SK-N-SH (cell line): ENCODE data around the gene PIEZO2. TPM values are rescaled to one million over a fixed set of nuclear protein-coding genes. Genes with fewer than 3 reads are reported as not detected.

Experiments
- CTCF ChIA-PET: fragments of 300-600, 350-600 bp; formaldehyde crosslinking; extraction: SDS; loops from one replicate; lab custom pipeline; 2021; lab: Yijun Ruan, JAX
- POLR2A ChIA-PET: fragments of 350-600 bp; sonication (Branson Sonifier 250); formaldehyde crosslinking; extraction: SDS; loops from one replicate; lab custom pipeline; 2020; ENCODE audit warnings: antibody characterized with exemption, inconsistent platforms; lab: Yijun Ruan, JAX
- DNase-seq: peaks from one replicate; pipeline ENCODE4 v3.0.0; 2012
- H2AFZ ChIP-seq: fragments of 200-600 bp; sonication (generic); 2 replicates; pipeline ENCODE4 v1.8.1; 2016; ENCODE audit warnings: antibody characterized with exemption, mild to moderate bottlenecking, low read depth
- H3F3A ChIP-seq: fragments of 200-600 bp; sonication (generic); replicated peaks from 2 replicates; pipeline ENCODE3; 2016; ENCODE audit warnings: antibody characterized with exemption, mild to moderate bottlenecking; ENCODE audit not compliant: insufficient read depth
- H3K27ac ChIP-seq, 2 experiments: fragments of 200-500 bp in 1 of 2; fragments of 200-600 bp in 1 of 2; sonication (Bioruptor generic) in 1 of 2; sonication (generic), shearing (Covaris generic) in 1 of 2; 2 replicates each; pipeline versions ENCODE4 v1.5.1 to v1.6.1; 2014 to 2016; ENCODE audit warnings: low read depth in 2 of 2, inconsistent platforms in 1 of 2, low read length in 1 of 2, mild to moderate bottlenecking in 1 of 2, mixed read lengths in 1 of 2
- H3K27me3 ChIP-seq: fragments of 200-600 bp; sonication (generic), shearing (Covaris generic); 2 replicates; pipeline ENCODE4 v1.6.1; 2016; ENCODE audit warnings: mixed run types; ENCODE audit not compliant: insufficient read depth
- H3K36me3 ChIP-seq, 2 experiments: fragments of 200-500 bp in 1 of 2; fragments of 200-600 bp in 1 of 2; sonication (Bioruptor generic) in 1 of 2; sonication (generic) in 1 of 2; replicated peaks in 1 of 2; 2 replicates each; pipeline versions ENCODE3 to v1.5.1; 2014 to 2016; ENCODE audit warnings: low read length in 1 of 2, mild to moderate bottlenecking in 1 of 2; ENCODE audit not compliant: insufficient read depth in 2 of 2, control insufficient read depth in 1 of 2
- H3K4me1 ChIP-seq, 2 experiments: fragments of 200-500 bp in 1 of 2; fragments of 200-600 bp in 1 of 2; sonication (Bioruptor generic) in 1 of 2; sonication (generic), shearing (Covaris generic) in 1 of 2; 2 replicates each; pipeline versions ENCODE4 v1.5.1 to v1.6.1; 2014 to 2016; ENCODE audit warnings: low read depth in 1 of 2, low read length in 1 of 2, mixed run types in 1 of 2; ENCODE audit not compliant: insufficient read depth in 2 of 2, control insufficient read depth in 1 of 2
- H3K4me2 ChIP-seq: fragments of 200-600 bp; sonication (generic), shearing (Covaris generic); 2 replicates; pipeline ENCODE4 v1.6.1; 2017; ENCODE audit warnings: mixed run types
- H3K4me3 ChIP-seq, 2 experiments: fragments of 200-500 bp in 1 of 2; fragments of 200-600 bp in 1 of 2; sonication (Bioruptor generic) in 1 of 2; sonication (generic), shearing (Covaris generic) in 1 of 2; 2 replicates each; pipeline versions ENCODE4 v1.5.1 to v1.8.1; 2014 to 2016; ENCODE audit warnings: low read depth in 2 of 2, inconsistent platforms in 1 of 2, low read length in 1 of 2, mild to moderate bottlenecking in 1 of 2, mixed read lengths in 1 of 2, moderate library complexity in 1 of 2
- H3K79me2 ChIP-seq: fragments of 200-600 bp; sonication (generic); 2 replicates; pipeline ENCODE4 v1.8.1; 2017; ENCODE audit warnings: mild to moderate bottlenecking; ENCODE audit not compliant: insufficient read depth
- H3K9ac ChIP-seq: fragments of 200-600 bp; sonication (generic); 2 replicates; pipeline ENCODE4 v1.6.1; 2017; ENCODE audit warnings: mixed run types
- H3K9me2 ChIP-seq: fragments of 200-600 bp; sonication (generic); 2 replicates; pipeline ENCODE4 v1.6.1; 2017; ENCODE audit warnings: mixed run types
- H3K9me3 ChIP-seq: fragments of 200-600 bp; sonication (generic); 2 replicates; pipeline ENCODE4 v1.6.1; 2017; ENCODE audit warnings: mixed run types, mild to moderate bottlenecking, moderate library complexity
- H4K20me1 ChIP-seq: fragments of 200-600 bp; sonication (generic); 2 replicates; pipeline ENCODE4 v1.6.1; 2017; ENCODE audit warnings: mild to moderate bottlenecking, mixed run types; ENCODE audit not compliant: insufficient read depth
- CHD2 ChIP-seq: fragments of 150-350 bp; IDR thresholded peaks from 2 replicates; pipeline ENCODE4 v1.6.1; 2018; ENCODE audit warnings: low read length; ENCODE audit not compliant: partially characterized antibody
- ELF1 ChIP-seq: IDR thresholded peaks from 2 replicates; pipeline ENCODE4 v1.4.0; 2012
- FOXJ3 ChIP-seq: sonication (generic); formaldehyde crosslinking; IDR thresholded peaks from 2 replicates; pipeline ENCODE4 v1.5.1; 2020; ENCODE audit warnings: mild to moderate bottlenecking, missing genetic modification reagents
- FOXM1 ChIP-seq: IDR thresholded peaks from 2 replicates; pipeline ENCODE4 v1.4.0; 2012; ENCODE audit warnings: low read depth, mild to moderate bottlenecking
- GABPA ChIP-seq: IDR thresholded peaks from 2 replicates; pipeline ENCODE4 v1.4.0; 2012; ENCODE audit warnings: low read depth, mild to moderate bottlenecking
- MEF2A ChIP-seq: IDR thresholded peaks from 2 replicates; pipeline ENCODE4 v1.4.0; 2012; ENCODE audit warnings: low read depth, borderline replicate concordance
- NFIC ChIP-seq: IDR thresholded peaks from 2 replicates; pipeline ENCODE4 v1.4.0; 2012; ENCODE audit warnings: borderline replicate concordance
- POLR2AphosphoS5 ChIP-seq: IDR thresholded peaks from 2 replicates; pipeline ENCODE4 v1.6.1; 2012; ENCODE audit warnings: low read depth, low read length
- RXRA ChIP-seq: IDR thresholded peaks from 2 replicates; pipeline ENCODE4 v1.4.0; 2012; ENCODE audit warnings: low read depth, mild to moderate bottlenecking, borderline replicate concordance
- TAF1 ChIP-seq: IDR thresholded peaks from 2 replicates; pipeline ENCODE4 v1.6.1; 2012; ENCODE audit warnings: low read depth, mild to moderate bottlenecking, low read length, moderate library complexity, borderline replicate concordance
- TEAD4 ChIP-seq: IDR thresholded peaks from 2 replicates; pipeline ENCODE4 v1.4.0; 2012; ENCODE audit warnings: mild to moderate bottlenecking, borderline replicate concordance; ENCODE audit not compliant: insufficient read depth
- WGBS: methylation state at CpG from one replicate; pipeline ENCODE4 v1.1.6; 2017; ENCODE audit warnings: low lambda C conversion rate; 5-methylcytosine and 5-hydroxymethylcytosine counted together
- polyA plus RNA-seq, 3 experiments: library from polyadenylated mRNA; depleted of rRNA; stranded (reverse); fragments of >200 nt; gene quantifications; 2 replicates each; pipeline ENCODE4 v1.2.3, GENCODE V29; 2012
- TF ChIP-seq, protein P1 (sequence below): IDR thresholded peaks from 2 replicates; pipeline ENCODE4 v1.6.1; 2012; ENCODE audit warnings: mild to moderate bottlenecking, low read depth, low read length, moderate library complexity
- TF ChIP-seq, protein P2 (sequence below): IDR thresholded peaks from 2 replicates; pipeline ENCODE4; 2012
- TF ChIP-seq, protein P3 (sequence below): fragments of 200-600 bp; sonication (generic); IDR thresholded peaks from 2 replicates; pipeline ENCODE4 v1.6.1; 2017; ENCODE audit warnings: antibody characterized with exemption, mild to moderate bottlenecking, moderate library complexity
- TF ChIP-seq, protein P4 (sequence below): fragments of 150-350 bp; IDR thresholded peaks from 2 replicates; pipeline ENCODE4 v1.6.1; 2017; ENCODE audit warnings: antibody characterized with exemption, low read length, low read depth, borderline replicate concordance

Gene PIEZO2
- polyA plus RNA-seq, 1 of the 3 experiments (the other 2 are of a cell fraction), result not detected

DNA sequence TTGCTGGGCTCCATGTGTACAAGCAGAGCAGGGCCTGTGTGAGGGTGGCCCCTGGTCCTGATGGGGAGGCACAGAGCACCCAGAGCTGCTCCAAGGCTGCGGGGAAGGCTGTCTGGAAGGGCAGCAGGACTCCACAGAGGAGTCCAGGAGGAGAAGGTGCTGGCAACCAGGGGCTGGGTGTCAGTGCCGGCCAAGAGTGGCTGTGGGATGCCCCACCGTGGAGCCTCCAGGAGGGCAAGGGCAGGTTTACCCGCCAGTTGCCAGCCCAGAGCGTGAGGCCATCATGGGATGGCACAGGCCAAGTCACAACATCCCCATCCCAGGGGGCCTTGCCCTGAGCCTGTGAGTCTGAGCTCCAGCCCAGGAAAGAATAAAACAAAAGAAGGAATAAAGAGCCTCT, 381.7 kb downstream of the PIEZO2 start (continued):
- TF ChIP-seq, protein P1, sequence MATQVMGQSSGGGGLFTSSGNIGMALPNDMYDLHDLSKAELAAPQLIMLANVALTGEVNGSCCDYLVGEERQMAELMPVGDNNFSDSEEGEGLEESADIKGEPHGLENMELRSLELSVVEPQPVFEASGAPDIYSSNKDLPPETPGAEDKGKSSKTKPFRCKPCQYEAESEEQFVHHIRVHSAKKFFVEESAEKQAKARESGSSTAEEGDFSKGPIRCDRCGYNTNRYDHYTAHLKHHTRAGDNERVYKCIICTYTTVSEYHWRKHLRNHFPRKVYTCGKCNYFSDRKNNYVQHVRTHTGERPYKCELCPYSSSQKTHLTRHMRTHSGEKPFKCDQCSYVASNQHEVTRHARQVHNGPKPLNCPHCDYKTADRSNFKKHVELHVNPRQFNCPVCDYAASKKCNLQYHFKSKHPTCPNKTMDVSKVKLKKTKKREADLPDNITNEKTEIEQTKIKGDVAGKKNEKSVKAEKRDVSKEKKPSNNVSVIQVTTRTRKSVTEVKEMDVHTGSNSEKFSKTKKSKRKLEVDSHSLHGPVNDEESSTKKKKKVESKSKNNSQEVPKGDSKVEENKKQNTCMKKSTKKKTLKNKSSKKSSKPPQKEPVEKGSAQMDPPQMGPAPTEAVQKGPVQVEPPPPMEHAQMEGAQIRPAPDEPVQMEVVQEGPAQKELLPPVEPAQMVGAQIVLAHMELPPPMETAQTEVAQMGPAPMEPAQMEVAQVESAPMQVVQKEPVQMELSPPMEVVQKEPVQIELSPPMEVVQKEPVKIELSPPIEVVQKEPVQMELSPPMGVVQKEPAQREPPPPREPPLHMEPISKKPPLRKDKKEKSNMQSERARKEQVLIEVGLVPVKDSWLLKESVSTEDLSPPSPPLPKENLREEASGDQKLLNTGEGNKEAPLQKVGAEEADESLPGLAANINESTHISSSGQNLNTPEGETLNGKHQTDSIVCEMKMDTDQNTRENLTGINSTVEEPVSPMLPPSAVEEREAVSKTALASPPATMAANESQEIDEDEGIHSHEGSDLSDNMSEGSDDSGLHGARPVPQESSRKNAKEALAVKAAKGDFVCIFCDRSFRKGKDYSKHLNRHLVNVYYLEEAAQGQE, result no peak
- TF ChIP-seq, all 33 proteins: peak for 0

DNA sequence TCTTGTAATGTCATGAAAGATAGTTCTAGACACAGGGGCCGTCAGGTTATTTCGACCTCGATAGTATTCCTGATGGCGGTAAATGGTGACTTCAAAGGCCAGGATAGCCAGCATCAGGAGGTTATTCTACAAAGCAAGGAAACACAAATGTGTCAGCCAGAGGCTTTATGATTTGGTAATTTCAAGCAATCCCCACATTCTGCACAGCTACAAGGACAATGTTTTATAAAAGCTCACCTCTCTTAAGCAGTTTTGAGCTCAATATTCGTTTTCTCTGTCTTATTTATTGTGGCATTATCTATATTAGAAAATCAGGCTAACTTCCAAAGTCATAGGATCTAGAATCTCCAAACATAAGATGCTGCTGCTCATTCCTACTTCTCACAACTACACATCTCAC, 388.4 kb downstream of the PIEZO2 start:
- WGBS, result 6% methylated on average over 5 of the region's 5 CpGs
- no peak for DNase-seq

More for the DNA sequence above, 388.4 kb downstream of the PIEZO2 start:
- H3F3A ChIP-seq, result no peaks in the 10 kb centered on the region
- peaks cover 22% of the 10 kb centered on the region; the same call in 1 of the 2 replicates for H3K27me3 ChIP-seq
- H2AFZ ChIP-seq, result no peak overlapping the region
- no peaks in the 10 kb centered on the region for H3K9me2 ChIP-seq
- no peaks in the 10 kb centered on the region for H3K79me2 ChIP-seq
- CTCF ChIA-PET, result interaction anchor here (0.7 to 1.7 kb wide), 2 partner anchors 26 to 808 kb away, joined by 3 to 6 read pairs; no protein-coding TSS in a partner anchor
- no peak overlapping the region for H3K4me3 ChIP-seq
- H3K4me2 ChIP-seq, result no peak overlapping the region
- no peak overlapping the region for H3K9ac ChIP-seq
- TF ChIP-seq POLR2AphosphoS5, result no peak
- TF ChIP-seq, protein P2, sequence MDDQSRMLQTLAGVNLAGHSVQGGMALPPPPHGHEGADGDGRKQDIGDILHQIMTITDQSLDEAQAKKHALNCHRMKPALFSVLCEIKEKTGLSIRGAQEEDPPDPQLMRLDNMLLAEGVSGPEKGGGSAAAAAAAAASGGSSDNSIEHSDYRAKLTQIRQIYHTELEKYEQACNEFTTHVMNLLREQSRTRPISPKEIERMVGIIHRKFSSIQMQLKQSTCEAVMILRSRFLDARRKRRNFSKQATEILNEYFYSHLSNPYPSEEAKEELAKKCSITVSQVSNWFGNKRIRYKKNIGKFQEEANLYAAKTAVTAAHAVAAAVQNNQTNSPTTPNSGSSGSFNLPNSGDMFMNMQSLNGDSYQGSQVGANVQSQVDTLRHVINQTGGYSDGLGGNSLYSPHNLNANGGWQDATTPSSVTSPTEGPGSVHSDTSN, result no peak
- no peak for TF ChIP-seq CHD2
- TF ChIP-seq FOXM1, result no peak
- TF ChIP-seq, protein P3, sequence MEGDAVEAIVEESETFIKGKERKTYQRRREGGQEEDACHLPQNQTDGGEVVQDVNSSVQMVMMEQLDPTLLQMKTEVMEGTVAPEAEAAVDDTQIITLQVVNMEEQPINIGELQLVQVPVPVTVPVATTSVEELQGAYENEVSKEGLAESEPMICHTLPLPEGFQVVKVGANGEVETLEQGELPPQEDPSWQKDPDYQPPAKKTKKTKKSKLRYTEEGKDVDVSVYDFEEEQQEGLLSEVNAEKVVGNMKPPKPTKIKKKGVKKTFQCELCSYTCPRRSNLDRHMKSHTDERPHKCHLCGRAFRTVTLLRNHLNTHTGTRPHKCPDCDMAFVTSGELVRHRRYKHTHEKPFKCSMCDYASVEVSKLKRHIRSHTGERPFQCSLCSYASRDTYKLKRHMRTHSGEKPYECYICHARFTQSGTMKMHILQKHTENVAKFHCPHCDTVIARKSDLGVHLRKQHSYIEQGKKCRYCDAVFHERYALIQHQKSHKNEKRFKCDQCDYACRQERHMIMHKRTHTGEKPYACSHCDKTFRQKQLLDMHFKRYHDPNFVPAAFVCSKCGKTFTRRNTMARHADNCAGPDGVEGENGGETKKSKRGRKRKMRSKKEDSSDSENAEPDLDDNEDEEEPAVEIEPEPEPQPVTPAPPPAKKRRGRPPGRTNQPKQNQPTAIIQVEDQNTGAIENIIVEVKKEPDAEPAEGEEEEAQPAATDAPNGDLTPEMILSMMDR, result no peak
- no peak for TF ChIP-seq RXRA
- TF ChIP-seq ELF1, result no peak
- TF ChIP-seq TAF1, result no peak
- no peak for TF ChIP-seq GABPA
- no peak for TF ChIP-seq FOXJ3 (CRISPR knock-in tag)
- TF ChIP-seq TEAD4, result no peak
- no peak for TF ChIP-seq MEF2A
- TF ChIP-seq, protein P4, sequence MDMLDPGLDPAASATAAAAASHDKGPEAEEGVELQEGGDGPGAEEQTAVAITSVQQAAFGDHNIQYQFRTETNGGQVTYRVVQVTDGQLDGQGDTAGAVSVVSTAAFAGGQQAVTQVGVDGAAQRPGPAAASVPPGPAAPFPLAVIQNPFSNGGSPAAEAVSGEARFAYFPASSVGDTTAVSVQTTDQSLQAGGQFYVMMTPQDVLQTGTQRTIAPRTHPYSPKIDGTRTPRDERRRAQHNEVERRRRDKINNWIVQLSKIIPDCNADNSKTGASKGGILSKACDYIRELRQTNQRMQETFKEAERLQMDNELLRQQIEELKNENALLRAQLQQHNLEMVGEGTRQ, result no peak
- no peak for TF ChIP-seq NFIC
- H3K9me3 ChIP-seq, result no peaks in the 10 kb centered on the region
- POLR2A ChIA-PET, result no interaction called here
- H3K4me1 ChIP-seq, result no peaks in the 10 kb centered on the region
- no peak overlapping the region for H3K27ac ChIP-seq
- H4K20me1 ChIP-seq, result no peaks in the 10 kb centered on the region
- H3K36me3 ChIP-seq, result no peaks in the 10 kb centered on the region
